HG03565 (cell line): ENCODE measurements around the gene NLGN1.

Experiments used
- ATAC-seq: cut with Tn5 transposase; IDR thresholded peaks from one replicate; pipeline ENCODE4 v1.9.1; 2021; ENCODE audit warnings: mild to moderate bottlenecking, moderate library complexity; ENCODE audit not compliant: unreplicated experiment

NLGN1 gene

DNA sequence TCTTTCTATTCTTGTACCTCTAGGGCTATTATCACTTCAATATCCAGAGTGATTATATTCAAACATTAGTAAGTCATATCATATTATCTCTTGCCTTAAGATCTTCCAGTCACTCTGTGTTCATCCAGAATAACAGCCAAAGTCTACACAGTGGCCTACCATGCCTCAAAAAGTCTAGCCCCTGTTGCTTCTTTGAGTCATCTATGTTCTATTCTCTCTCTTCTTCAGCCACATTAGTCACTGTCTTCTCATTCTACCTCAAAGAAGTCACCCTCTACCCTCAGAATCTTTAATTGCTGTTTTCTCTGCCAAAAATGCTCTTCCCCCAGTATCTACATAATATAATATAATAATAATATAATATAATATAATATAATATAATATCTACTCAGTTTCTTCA, 356.0 kb downstream of the NLGN1 start:
- ATAC-seq, result no peak

DNA sequence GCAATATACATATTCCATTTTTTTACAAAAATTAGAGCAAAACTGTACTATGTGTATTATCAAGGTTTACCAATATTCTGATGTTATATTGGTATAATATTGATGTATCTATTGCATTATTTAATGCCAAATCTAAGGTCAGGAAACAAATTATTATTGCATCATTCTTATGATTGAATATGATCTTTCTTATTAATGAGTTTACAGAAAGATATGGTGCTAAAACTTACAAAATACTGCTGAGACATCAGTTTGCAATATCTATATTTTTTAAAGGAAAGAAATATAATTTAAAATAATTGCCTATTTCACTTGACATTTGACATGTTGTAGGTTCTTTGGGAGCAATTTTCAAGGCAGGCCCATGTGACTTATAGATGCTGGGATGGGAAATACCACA, 357.6 kb downstream of the NLGN1 start:
- ATAC-seq, result no peak

DNA sequence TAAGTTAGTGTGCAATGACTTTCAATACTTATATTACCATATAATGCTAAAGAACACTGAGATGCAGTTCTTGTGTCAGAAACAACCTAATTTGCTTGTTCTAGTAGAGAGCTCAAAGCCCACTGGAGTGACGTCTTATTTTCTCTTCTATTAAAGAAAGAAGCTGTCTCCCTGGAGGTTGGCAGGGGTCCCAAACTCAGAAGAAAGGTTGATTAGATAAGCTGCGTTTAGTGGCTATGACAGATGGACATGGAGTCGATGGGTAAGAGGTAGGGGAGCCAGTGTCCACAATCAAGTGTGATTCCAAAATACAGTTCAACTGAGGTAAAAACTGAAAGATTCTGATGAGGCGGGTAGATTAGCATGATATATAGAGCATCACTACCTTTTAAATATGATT, 363.6 kb downstream of the NLGN1 start:
- no peak for ATAC-seq

DNA sequence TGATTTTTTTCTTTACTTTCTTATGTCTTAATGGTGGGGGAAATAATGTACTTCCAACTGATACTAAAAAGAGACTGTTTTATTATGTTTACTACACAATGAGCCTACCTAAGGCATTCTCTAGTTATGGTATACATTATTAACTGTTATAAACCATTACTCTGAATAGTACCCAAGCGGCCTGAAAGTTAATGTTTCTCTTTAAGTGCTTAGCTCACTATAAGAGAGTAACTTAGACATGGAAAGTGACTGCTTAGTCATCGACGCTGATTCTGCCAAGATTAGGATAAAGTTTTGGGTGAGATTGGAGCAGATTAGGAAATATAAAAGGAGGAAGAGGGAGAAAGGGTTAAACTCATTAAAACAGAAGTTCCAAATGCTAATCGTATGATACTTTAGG, 365.0 kb downstream of the NLGN1 start:
- ATAC-seq, result no peak

DNA sequence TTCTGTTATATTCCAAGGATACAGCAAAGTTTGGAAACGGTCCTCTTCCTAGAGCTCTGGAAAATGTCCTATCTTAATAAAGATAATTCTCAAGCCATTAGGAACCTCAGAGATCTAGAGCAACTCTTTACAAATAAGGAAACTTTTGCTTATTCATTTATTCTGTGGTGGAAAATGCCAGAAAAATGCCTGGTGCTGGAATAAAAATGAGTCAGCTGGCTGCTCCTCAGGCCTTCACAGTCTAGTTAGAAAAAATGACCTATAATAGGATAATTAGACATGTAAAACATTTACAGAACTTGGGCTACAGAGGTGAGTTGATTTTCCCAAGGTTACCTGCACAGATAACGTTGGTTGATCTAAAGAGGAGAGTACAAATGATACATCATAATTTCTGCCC, 372.5 kb downstream of the NLGN1 start:
- ATAC-seq, result no peak

DNA sequence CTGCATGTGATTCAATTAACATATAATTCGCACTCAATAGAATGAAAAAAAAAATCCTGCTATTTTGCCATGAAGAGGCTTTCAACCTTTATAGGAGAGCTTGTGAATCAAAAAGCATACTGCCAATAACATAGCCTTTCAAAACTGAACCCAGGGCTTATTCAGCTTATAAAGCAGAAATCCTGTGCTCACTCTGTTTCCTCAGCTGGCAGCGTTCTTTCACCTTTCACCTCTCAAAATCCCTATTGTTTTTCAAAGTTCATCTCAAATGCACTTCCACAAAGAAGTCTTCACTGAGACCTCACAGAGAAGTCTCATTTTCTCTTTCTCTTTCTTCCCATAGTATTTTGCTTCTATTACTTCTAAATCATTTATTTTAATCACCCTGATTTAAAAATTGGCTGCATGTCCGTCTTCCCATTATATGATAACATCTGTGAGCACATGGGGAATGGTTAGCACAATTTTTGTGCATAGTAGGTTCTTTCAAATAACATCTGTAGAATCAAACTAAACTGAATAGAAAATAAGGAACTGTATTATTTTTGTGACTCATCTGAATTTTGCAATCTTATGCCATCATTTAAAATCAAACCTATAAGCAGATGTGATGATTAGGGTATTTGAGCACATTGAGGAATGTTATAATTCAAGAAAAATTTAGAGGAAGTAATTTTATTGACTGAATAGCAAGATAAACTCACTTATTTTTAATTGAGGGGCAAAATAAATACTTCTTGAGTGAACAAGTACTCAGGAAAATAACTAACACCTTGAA, 373.4 kb downstream of the NLGN1 start:
- ATAC-seq, result no peak

DNA sequence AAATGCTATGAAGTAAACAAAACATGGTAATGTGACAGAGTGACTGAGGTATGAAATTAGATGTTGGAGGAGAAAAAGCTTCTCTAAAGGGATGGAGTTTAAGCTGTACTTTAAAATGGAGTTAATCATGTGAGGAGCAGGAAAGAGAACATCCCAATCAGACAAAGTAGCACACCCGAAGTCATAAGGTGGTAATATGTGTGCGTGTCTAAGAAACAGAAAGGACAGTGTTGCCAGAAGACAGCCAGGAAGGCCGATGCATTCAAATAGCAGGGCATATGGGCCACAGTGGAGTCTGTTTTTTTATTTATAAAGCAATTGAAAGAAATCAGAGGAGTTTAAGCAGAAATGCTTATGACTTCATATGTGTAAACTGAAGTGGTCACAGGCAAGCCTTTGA, 376.3 kb downstream of the NLGN1 start:
- no peak for ATAC-seq

DNA sequence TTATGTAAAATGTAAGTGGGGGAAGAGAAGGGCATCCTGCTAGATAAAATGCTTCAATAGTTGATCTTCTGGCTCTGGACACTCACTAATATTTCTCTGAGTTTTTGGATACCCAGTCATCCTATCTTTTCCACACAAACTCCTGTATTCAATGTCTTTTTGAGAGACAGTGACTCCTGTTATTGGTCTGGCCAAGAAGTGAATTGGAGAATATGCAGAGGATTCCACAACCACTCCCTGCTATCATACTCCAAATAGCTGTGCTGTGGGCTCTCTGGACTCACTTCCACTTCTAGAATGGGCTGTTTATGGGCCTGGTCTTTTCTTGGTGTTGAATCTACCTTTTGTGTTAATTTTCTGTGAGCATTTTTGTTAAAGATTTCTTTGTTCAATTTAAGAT, 376.8 kb downstream of the NLGN1 start:
- no peak for ATAC-seq

DNA sequence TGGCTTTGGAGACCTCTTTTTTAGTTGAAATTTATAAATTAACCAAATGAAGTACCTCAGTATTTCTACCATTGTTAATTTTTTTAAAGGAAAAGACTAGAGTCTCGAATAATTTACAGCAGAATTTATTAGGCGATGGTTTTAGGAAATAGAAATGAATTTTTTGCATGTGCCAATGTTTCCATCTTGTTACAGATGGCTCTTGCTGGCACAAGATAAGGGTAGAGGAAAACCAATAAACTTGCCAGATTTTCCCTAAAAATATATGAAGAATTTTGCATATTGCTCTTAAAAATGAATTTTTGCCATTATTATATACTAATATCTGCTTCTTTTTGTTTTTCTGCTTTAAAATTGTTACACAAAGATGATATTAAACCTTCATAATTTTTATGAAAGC, 380.7 kb downstream of the NLGN1 start:
- no peak for ATAC-seq

DNA sequence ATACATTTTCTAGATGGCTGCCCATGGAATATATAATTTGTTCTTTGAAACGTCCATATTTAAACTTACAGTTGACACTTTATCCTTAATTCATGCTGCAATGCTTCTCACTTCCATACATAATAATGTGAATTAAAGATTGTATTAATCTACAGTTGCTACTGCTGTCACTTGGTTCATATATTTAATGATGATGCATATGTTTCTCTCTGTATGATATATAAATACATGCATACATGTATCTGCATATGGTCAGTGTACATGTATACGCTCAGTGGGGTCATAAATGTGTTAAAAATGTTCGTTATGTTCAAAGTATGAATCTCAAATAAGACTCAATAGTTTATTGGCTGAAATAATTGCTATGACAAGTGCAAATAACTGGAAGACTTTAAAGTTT, 382.5 kb downstream of the NLGN1 start:
- ATAC-seq, result no peak

DNA sequence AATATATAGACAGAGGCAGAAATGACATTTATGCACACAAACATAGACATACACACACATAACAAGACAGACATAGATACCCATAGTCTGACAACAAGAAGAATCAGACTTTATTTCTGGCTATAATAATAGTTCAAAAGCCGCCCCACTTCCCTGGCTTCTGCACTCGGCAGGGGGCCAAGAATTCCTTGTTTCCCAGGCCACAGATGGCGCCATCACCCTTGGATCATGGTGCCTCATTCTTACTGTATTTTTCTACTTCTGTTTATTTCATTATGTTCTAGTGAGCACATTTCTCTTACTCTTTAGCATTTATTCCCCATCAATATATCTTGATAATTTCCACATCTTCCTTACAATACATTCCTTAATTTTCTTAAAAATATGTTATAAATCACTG, 387.5 kb downstream of the NLGN1 start:
- no peak for ATAC-seq

DNA sequence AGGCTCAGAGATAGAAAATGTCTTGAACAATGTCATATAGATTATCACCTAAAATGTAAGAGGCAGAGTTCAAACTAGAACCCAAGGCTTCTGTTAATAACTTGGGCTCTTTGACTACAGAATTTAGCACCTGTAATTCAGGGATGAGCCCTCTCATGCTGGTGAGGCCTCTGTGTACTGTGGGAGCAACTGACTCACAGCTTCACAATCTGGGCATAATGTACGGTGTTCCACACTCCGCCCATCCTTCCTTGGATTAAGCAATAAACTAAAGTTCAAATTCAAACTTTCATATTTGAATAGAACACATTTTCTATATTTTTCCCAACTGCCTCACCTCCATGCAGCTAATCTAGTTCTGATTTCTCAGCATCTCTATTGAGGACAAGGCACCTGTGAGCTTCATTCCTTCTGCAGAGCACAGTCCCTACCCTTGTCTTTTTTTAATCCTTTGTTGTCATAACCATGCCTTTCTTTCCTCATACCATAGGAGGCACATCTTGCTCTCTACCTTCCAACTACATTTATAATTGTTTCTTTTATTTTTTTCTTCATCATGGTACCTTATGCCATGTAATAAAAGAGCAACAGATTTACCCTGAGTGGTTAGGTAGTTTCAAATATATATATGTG, 392.1 kb downstream of the NLGN1 start:
- no peak for ATAC-seq

DNA sequence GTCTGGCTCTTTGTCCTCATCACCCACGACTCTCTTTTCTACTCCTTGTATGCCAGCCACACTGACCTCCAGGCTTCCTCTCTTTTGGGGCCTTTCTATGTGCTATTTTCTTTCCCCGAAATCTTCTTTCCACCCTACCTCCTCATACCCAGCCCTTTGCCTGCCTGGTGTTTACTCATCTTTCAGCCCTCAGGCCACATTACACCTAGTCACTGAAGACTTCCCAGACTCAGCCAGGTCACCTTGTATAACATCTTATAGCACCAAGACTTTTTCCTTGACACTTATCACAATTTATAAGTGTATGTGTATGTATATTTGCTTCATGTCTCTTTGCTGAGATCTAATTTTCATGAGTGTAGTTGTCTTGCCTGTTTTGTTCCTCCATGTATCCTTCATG, 396.4 kb downstream of the NLGN1 start:
- no peak for ATAC-seq

DNA sequence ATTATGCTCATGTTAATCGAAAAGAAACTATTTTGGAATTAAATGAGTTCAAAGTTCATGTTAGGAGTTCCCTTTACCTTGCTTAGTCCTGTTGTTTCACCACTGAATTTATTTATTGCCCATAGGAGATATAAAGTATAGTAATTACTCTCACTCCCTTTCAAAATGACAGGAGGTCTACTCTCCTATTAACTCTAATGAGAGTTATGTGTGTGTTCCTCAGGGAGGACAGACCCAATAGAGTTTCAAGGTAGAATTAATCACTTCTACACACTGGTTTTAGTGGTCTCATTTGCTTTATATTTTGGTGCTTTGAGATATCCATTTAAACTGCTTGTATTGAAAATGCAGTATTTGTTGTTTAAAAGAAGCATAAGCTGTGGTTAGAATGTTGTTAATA, 398.9 kb downstream of the NLGN1 start:
- no peak for ATAC-seq

DNA sequence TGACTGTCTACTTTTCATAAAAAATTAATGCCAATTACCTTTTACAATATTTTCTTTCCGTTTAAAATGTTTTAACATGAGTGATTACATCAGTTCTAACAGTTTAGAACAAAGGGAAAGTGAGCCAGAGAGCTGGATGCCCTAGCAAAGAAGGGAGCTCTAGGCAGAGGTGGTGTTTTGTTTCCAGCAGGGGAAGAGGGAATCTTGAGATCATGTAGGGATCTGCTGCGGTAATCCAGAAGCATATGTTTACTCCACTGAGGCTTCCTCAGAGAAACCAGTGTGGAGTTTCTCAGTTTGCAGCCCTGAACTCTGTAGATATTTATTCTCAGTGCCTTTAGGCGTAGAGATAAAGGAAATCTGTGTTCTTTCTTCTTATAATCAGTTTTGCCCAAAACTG, 399.3 kb downstream of the NLGN1 start:
- ATAC-seq, result no peak

DNA sequence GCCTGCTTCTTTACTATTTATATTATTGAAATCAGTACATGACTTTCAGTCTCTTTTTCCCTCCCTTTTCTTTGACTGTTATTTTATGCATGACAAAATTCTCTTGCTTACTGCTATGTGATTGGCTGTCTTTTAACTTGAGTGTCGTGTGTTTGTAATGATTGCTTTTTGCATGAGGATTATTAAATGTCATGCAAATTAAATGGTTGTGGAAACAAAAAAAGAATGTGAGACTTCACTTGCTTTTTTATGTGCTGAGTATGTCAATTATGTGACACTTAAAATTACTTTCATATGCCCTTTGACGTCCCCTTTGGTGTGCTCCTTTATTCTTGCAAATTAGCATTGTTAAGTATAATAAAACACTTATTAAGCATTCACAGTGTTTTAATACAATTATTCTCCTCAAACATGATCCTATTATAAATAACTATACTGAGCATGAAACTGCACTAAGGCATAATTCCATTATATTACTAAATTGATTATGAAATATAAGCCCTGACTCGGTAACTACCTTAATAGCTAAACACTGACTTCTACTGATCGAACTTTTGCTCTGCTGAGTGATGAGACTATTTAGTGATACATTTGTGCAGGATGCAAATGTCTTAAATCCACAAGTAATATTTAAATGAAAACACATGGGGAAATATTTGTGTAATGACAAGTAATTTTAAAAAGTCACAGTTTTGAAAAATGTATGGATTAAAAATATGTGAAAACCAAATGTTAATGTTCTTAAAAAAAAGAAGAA, 401.7 kb downstream of the NLGN1 start:
- ATAC-seq, result no peak

DNA sequence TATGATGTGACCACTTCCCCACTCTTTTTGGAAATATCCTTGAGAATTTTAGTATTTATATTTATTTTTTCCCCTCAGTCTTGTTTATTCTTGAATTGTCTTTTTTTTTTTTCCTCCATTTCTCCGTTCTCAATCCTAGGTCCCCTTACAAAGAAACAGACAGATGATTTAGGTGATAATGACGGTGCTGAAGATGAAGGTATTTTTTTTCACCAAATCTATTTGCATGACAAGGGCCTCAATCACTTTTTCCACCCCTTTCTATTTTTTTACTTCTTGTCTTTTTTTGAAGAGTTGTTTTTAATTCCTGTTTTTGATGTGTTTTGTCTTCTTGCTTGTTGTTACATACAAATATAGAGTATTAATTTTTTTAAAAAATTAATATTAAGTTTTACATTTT, 402.6 kb downstream of the NLGN1 start:
- ATAC-seq, result no peak

DNA sequence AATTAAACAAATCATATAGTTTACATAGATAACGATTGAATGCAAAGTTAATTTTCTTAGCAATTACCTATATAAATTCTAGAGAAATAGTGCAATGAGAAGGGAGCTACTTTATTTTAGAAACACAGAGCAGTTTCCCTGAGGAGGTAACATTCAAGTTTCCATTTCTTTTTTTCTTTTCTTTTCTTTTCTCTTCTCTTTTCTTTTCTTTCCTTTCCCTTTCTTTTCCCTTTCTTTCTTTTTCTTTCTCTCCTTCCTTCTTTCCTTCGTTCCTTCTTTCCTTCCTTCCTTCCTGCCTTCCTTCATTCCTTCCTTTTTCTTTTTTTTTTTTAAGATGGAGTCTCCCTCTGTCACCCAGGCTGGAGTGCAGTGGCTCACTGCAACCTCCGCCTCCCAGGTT, 417.3 kb downstream of the NLGN1 start:
- no peak for ATAC-seq

DNA sequence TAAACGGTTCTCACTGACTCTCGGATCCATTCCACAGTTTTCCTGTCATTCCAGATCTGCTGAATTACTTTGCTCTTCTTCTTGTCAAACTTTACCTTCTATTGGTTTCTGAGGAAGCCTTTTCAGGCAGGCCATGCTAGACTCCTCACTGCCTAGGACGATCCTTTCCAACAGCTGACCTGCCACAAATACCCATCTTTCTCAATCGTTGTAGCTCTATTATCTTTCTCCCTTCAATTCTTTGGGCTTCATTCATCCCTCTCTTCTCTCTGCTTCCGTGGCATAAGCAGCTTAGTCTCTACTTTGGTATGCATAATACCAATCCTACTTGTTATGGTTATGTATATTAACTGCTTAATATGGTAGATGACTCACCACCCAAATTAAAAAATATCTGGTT, 421.8 kb downstream of the NLGN1 start:
- ATAC-seq, result no peak

DNA sequence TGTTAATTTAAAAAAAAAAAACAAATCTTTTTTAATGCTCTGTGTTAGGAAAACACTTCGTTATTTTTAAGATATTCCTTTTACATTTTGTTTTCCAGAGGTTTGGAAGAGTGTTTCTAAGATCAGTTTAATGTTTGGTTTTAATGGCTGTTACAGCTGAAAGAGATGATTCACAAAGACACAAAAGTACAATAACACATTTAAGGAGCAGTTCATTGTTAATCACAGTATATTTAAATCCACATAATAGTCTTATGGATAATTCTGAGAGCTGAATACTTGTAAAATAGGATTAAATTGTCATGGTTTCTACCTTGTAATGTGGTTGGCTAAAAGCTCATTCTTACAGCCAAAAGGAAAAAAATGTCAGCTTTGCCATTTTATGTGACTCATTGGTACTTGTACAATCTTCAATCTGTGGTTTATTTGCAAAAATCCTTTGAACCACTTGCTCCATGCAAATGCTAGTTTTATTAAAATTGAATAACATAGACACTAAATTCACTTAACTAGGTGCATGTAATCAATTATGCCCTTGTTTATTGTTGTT, 426.4 kb downstream of the NLGN1 start:
- ATAC-seq, result no peak

DNA sequence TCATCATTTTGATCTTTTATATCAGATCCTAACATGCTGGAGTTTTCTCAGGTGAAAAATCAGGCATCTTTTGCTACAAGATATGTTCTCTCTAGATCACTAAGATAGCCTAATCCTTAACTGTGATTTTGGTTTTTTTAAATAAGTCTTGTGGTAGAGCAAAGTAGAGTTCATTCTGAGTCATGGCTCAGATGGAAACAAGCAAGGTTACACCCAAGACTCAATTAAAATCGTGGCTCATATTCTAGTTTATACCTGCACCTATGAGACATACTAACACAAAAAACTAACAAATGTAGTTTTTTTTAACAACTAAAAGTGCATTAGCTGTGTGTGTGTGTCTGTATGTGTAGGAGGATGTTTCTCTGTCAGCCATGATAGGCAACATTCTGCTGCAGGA, 428.2 kb downstream of the NLGN1 start:
- no peak for ATAC-seq

DNA sequence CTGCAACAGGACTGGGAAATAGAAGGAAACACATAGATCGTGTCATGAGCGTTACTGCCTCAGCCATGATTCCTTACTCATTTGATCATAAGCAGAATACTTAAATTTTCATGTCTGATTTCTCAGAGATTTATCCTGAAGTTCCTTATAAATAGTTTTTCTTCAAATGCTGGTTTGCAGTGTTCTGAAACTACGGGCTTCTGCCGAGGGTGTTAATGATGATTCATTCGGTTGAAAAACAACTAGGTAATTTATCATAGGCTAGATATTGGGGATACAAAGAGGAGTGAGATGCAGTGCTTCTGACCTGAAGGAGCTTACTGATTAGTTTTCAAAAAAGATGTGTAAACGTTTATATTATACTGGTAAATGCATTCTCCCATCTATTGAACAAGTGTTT, 428.9 kb downstream of the NLGN1 start:
- ATAC-seq, result no peak
